Fibroblast of the aortic adventitia (primary cell): ENCODE measurements around the gene UBAP2. TPM values are rescaled to one million over a fixed set of nuclear protein-coding genes. Genes with fewer than 3 reads are reported as not detected.

ENCODE experiments used
- DNase-seq: peaks from one replicate; pipeline ENCODE4 v3.0.0-alpha.2; 2010; ENCODE audit warnings: low read depth
- H3K4me3 ChIP-seq: 2 replicates; pipeline ENCODE4 v1.5.1; 2011; ENCODE audit warnings: low read depth, mild to moderate bottlenecking, control low read depth, low read length, moderate library complexity
- CTCF ChIP-seq: IDR thresholded peaks from 2 replicates; pipeline ENCODE4 v1.5.1; 2011; ENCODE audit warnings: mild to moderate bottlenecking, low read length, control low read depth, inconsistent platforms; ENCODE audit not compliant: insufficient read depth
- total RNA-seq: library from RNA; depleted of rRNA; stranded (reverse); fragments of >200 nt; gene quantifications from 2 replicates; pipeline ENCODE4 v1.2.3, GENCODE V29; 2012; ENCODE audit warnings: low replicate concordance

The UBAP2 gene
- total RNA-seq, 1 donor, result 25.6 TPM

- no peak for TF ChIP-seq CTCF
- no peak for DNase-seq
- no peak overlapping the region for H3K4me3 ChIP-seq
Observed at GRCh38 chr9:33894316-33894715, 154.4 kb downstream of the UBAP2 start.

- no peak for DNase-seq
- no peak for TF ChIP-seq CTCF
- no peak overlapping the region for H3K4me3 ChIP-seq
Observed at GRCh38 chr9:33893861-33894260, 154.8 kb downstream of the UBAP2 start.

- DNase-seq, result no peak
- no peak for TF ChIP-seq CTCF
Observed at GRCh38 chr9:33885948-33886347, 162.7 kb downstream of the UBAP2 start.

GRCh38 chr9:33884856-33885701 lies 163.6 kb downstream of the UBAP2 start:
- DNase-seq, result peak; percentile 83

More at GRCh38 chr9:33885948-33886347, 162.7 kb downstream of the UBAP2 start:
- no peak overlapping the region for H3K4me3 ChIP-seq

GRCh38 chr9:33881635-33882034 lies 167.1 kb downstream of the UBAP2 start:
- no peak for TF ChIP-seq CTCF
- DNase-seq, result peak; percentile 35
- H3K4me3 ChIP-seq, result no peak overlapping the region

More at GRCh38 chr9:33884856-33885701, 163.6 kb downstream of the UBAP2 start:
- no peak for TF ChIP-seq CTCF
- no peak overlapping the region for H3K4me3 ChIP-seq

GRCh38 chr9:33880211-33881089 lies 168.2 kb downstream of the UBAP2 start:
- no peak for TF ChIP-seq CTCF
- H3K4me3 ChIP-seq, result no peak overlapping the region
- no peak for DNase-seq
